Measurements from ENCODE around the gene RBM7. TPM values are rescaled to one million over a fixed set of nuclear protein-coding genes. Genes with fewer than 3 reads are reported as not detected.

The RBM7 gene
- polyA plus RNA-seq, 1 donor (not counting 4 experiments of a cell fraction or from before 2014, with no cell fraction given), result 38.2 TPM

- no peaks in the 10 kb centered on the region for H3K9me1 ChIP-seq (ENCODE audit: control insufficient read depth, extremely low read depth, insufficient read depth, low read length)
- DNase-seq (ENCODE audit: low read depth, low spot score) (no peak), FAIRE-seq (no peak)
- no peak overlapping the region for H3K9ac ChIP-seq (ENCODE audit: control insufficient read depth, extremely low read depth, insufficient read depth, low read length)
- H3K4me3 ChIP-seq (ENCODE audit: control insufficient read depth in 2 of 3, extremely low read depth in 1 of 3, insufficient read depth in 2 of 3, low read depth in 1 of 3, low read length in 3 of 3), result no peak overlapping the region
- H4K20me1 ChIP-seq (ENCODE audit: control insufficient read depth, extremely low read depth, insufficient read depth, low read length), result no peaks in the 10 kb centered on the region
- peaks cover 31% of the 10 kb centered on the region for H3K79me2 ChIP-seq (ENCODE audit: control insufficient read depth, insufficient read depth, low read length)
- no peaks in the 10 kb centered on the region for H3K27me3 ChIP-seq (ENCODE audit: control insufficient read depth, extremely low read depth, insufficient read depth, low read length)
- no peaks in the 10 kb centered on the region for H3K36me3 ChIP-seq (ENCODE audit: control insufficient read depth in 2 of 2, extremely low read depth in 1 of 2, insufficient read depth in 2 of 2, low read length in 2 of 2)
- no peaks in the 10 kb centered on the region for H3K9me3 ChIP-seq (ENCODE audit: control insufficient read depth, low read depth, low read length)
- no peak for TF ChIP-seq EZH2 (IDR thresholded peaks at IDR 0.05; ENCODE audit: low read length)
- TF ChIP-seq CTCF (optimal IDR thresholded peaks at IDR 0.05 in 1 of 3, IDR thresholded peaks at IDR 0.05 in 1 of 3, conservative IDR thresholded peaks at IDR 0.05 in 1 of 3; ENCODE audit: extremely low read depth in 1 of 3, insufficient read depth in 2 of 3, low read length in 3 of 3), result no peak
- peaks cover 21% of the 10 kb centered on the region for H3K4me1 ChIP-seq (ENCODE audit: control insufficient read depth, extremely low read depth, insufficient read depth, low read length)
- H3K27ac ChIP-seq (ENCODE audit: control insufficient read depth, insufficient read depth, low read length), result no peak overlapping the region
- no peak overlapping the region for H2AFZ ChIP-seq (ENCODE audit: control insufficient read depth, low read length)
- dilution Hi-C loops (cut with MboI; ENCODE audit: extremely low pct_ligation_motif_present, low sequenced_read_pairs), result no loop called here
- no peak overlapping the region for H3K4me2 ChIP-seq (ENCODE audit: control insufficient read depth, extremely low read depth, insufficient read depth, low read depth, low read length)
Measured at GRCh38 chr11:114397349-114397982, 3.0 kb upstream of the RBM7 start.

GRCh38 chr11:114398303-114398920 lies 2.1 kb upstream of the RBM7 start:
- no peak for TF ChIP-seq EZH2 (IDR thresholded peaks at IDR 0.05; ENCODE audit: low read length)
- no peak for TF ChIP-seq CTCF (optimal IDR thresholded peaks at IDR 0.05 in 1 of 3, IDR thresholded peaks at IDR 0.05 in 1 of 3, conservative IDR thresholded peaks at IDR 0.05 in 1 of 3; ENCODE audit: extremely low read depth in 1 of 3, insufficient read depth in 2 of 3, low read length in 3 of 3)
- Histone ChIP-seq H3K9ac (ENCODE audit: control insufficient read depth, extremely low read depth, insufficient read depth, low read length) (peak overlapping the region; percentile 100), H3K4me2 (ENCODE audit: control insufficient read depth, extremely low read depth, insufficient read depth, low read depth, low read length) (peak overlapping the region; percentile 99), H2AFZ (ENCODE audit: control insufficient read depth, low read length) (no peak overlapping the region), H3K27me3 (ENCODE audit: control insufficient read depth, extremely low read depth, insufficient read depth, low read length) (no peaks in the 10 kb centered on the region), H3K9me3 (ENCODE audit: control insufficient read depth, low read depth, low read length) (no peaks in the 10 kb centered on the region), H3K79me2 (ENCODE audit: control insufficient read depth, insufficient read depth, low read length) (peaks cover 41% of the 10 kb centered on the region), H3K36me3 (ENCODE audit: control insufficient read depth in 2 of 2, extremely low read depth in 1 of 2, insufficient read depth in 2 of 2, low read length in 2 of 2) (no peaks in the 10 kb centered on the region), H3K4me3 (ENCODE audit: control insufficient read depth in 2 of 3, extremely low read depth in 1 of 3, insufficient read depth in 2 of 3, low read depth in 1 of 3, low read length in 3 of 3) (peak overlapping the region in 2 of 3 experiments; percentile 76 to 89), H4K20me1 (ENCODE audit: control insufficient read depth, extremely low read depth, insufficient read depth, low read length) (no peaks in the 10 kb centered on the region), H3K27ac (ENCODE audit: control insufficient read depth, insufficient read depth, low read length) (peak overlapping the region; percentile 4), H3K9me1 (ENCODE audit: control insufficient read depth, extremely low read depth, insufficient read depth, low read length) (no peaks in the 10 kb centered on the region), H3K4me1 (ENCODE audit: control insufficient read depth, extremely low read depth, insufficient read depth, low read length) (peaks cover 21% of the 10 kb centered on the region)
- dilution Hi-C loops (cut with MboI; ENCODE audit: extremely low pct_ligation_motif_present, low sequenced_read_pairs), result no loop called here
- DNase-seq (ENCODE audit: low read depth, low spot score) (no peak), FAIRE-seq (no peak)
